Stimulated activated naive CD4-positive, alpha-beta T cell (primary cell): ENCODE measurements around the gene PMM2.

Source experiments
- DNase-seq, 6 experiments: peaks; one replicate each; lab custom pipeline; 2025; lab: John Stamatoyannopoulos, UW

The PMM2 gene

GRCh38 chr16:8887952-8888560, 90.4 kb downstream of the PMM2 start:
- DNase-seq: no peak

- DNase-seq: no peak
These were observed 91.6 kb downstream of the PMM2 start for GRCh38 chr16:8888951-8889892.

GRCh38 chr16:8889893-8890548, 92.4 kb downstream of the PMM2 start:
- no peak for DNase-seq

GRCh38 chr16:8890549-8890921, 92.9 kb downstream of the PMM2 start:
- no peak for DNase-seq

- DNase-seq: no peak
These were observed 94.5 kb downstream of the PMM2 start for GRCh38 chr16:8892101-8892575.

GRCh38 chr16:8893426-8893825, 95.8 kb downstream of the PMM2 start:
- no peak for DNase-seq

- no peak for DNase-seq
These were observed 96.5 kb downstream of the PMM2 start for GRCh38 chr16:8893976-8894690.

- no peak for DNase-seq
These were observed 97.2 kb downstream of the PMM2 start for GRCh38 chr16:8894736-8895334.

- no peak for DNase-seq
These were observed 101.2 kb downstream of the PMM2 start for GRCh38 chr16:8898660-8899318.
